H1 (cell line): Measurements from ENCODE around the gene TMEM150B. TPM values are rescaled to one million over a fixed set of nuclear protein-coding genes. Genes with fewer than 3 reads are reported as not detected.

Experiments
- CTCF ChIA-PET: fragments of 300-600 bp; sonication (Branson Sonifier 250); formaldehyde crosslinking; loops from one replicate; lab custom pipeline; 2021; ENCODE audit not compliant: partially characterized antibody; lab: Charles Lee
- POLR2A ChIA-PET: fragments of 300-600 bp; sonication (Branson Sonifier 250); formaldehyde crosslinking; loops from one replicate; lab custom pipeline; 2021; ENCODE audit warnings: inconsistent platforms; ENCODE audit not compliant: partially characterized antibody; lab: Charles Lee
- DNase-seq, 2 experiments: peaks; one replicate each; pipeline versions ENCODE4 v3.0.0 to v3.0.0-alpha.2; 2010 to 2022; ENCODE audit warnings: low spot score in 2 of 2, low read depth in 1 of 2, mixed read lengths in 1 of 2
- FAIRE-seq: peaks from 2 replicates; lab custom pipeline; 2011; peaks lifted over from hg19 to GRCh38; lab: Jason Lieb, UNC
- H2AFZ ChIP-seq: 2 replicates; pipeline ENCODE4 v1.8.1; 2012; ENCODE audit warnings: low read length, inconsistent platforms
- H2AK5ac ChIP-seq: 2 replicates; pipeline ENCODE4 v1.6.1; 2013; ENCODE audit warnings: low read depth, low read length
- H2BK120ac ChIP-seq: replicated peaks from 2 replicates; pipeline ENCODE3; 2013; ENCODE audit warnings: low read depth, low read length, inconsistent platforms
- H2BK12ac ChIP-seq: 2 replicates; pipeline ENCODE4 v1.6.1; 2013; ENCODE audit warnings: low read depth, low read length
- H2BK15ac ChIP-seq: 2 replicates; pipeline ENCODE4 v1.6.1; 2013; ENCODE audit warnings: low read length
- H2BK20ac ChIP-seq: 2 replicates; pipeline ENCODE4 v1.6.1; 2013; ENCODE audit warnings: low read length
- H2BK5ac ChIP-seq: 2 replicates; pipeline ENCODE4 v1.6.1; 2013; ENCODE audit warnings: low read depth, low read length
- H3K14ac ChIP-seq: 2 replicates; pipeline ENCODE4 v1.6.1; 2013; ENCODE audit warnings: inconsistent platforms; ENCODE audit not compliant: insufficient read length
- H3K18ac ChIP-seq: 2 replicates; pipeline ENCODE4 v1.6.1; 2013; ENCODE audit warnings: low read length; ENCODE audit errors: extremely low read depth
- H3K23ac ChIP-seq: 2 replicates; pipeline ENCODE4 v1.6.1; 2013; ENCODE audit warnings: inconsistent platforms; ENCODE audit not compliant: insufficient read length
- H3K23me2 ChIP-seq: 2 replicates; pipeline ENCODE4 v1.6.1; 2013; ENCODE audit warnings: low read depth, low read length
- H3K27ac ChIP-seq: 2 replicates; pipeline ENCODE4 v1.6.1; 2011; ENCODE audit warnings: low read depth, low read length, inconsistent platforms
- H3K27me3 ChIP-seq, 4 experiments: replicated peaks in 1 of 4; 1 replicate in 1 of 4; 2 replicates in 3 of 4; pipeline versions ENCODE4 v1.6.1 to v1.8.1; 2011 to 2013; ENCODE audit warnings: low read length in 3 of 4, mild to moderate bottlenecking in 3 of 4, inconsistent platforms in 2 of 4, mixed read lengths in 2 of 4, moderate library complexity in 1 of 4; ENCODE audit not compliant: control insufficient read depth in 3 of 4, insufficient read depth in 3 of 4; ENCODE audit errors: extremely low read depth in 1 of 4
- H3K36me3 ChIP-seq, 4 experiments: 2 replicates each; pipeline versions ENCODE4 v1.6.1 to v1.8.1; 2011 to 2013; ENCODE audit warnings: mild to moderate bottlenecking in 4 of 4, low read length in 3 of 4, moderate library complexity in 2 of 4, control low read depth in 1 of 4, inconsistent platforms in 1 of 4; ENCODE audit not compliant: insufficient read depth in 4 of 4, control insufficient read depth in 2 of 4
- H3K4ac ChIP-seq: replicated peaks from 2 replicates; pipeline ENCODE3; 2013; ENCODE audit warnings: low read length, low read depth, mixed read lengths, inconsistent platforms; ENCODE audit not compliant: insufficient read length
- H3K4me1 ChIP-seq, 4 experiments: replicated peaks in 1 of 4; 1 replicate in 1 of 4; 2 replicates in 3 of 4; pipeline versions ENCODE4 v1.6.1 to v1.8.1; 2011 to 2013; ENCODE audit warnings: low read length in 3 of 4, inconsistent platforms in 2 of 4, mixed read lengths in 1 of 4; ENCODE audit not compliant: insufficient read depth in 4 of 4, control insufficient read depth in 3 of 4
- H3K4me2 ChIP-seq, 2 experiments: 2 replicates each; pipeline versions ENCODE4 v1.6.1 to v1.8.1; 2011 to 2013; ENCODE audit warnings: low read depth in 2 of 2, low read length in 2 of 2, control low read depth in 1 of 2, inconsistent platforms in 1 of 2, mild to moderate bottlenecking in 1 of 2; ENCODE audit not compliant: insufficient read depth in 1 of 2
- H3K4me3 ChIP-seq, 4 experiments: fragments of 200-600, 300-600 bp in 1 of 4; sonication (generic), shearing (Covaris generic), sonication (Bioruptor Twin) in 1 of 4; 2 replicates each; pipeline versions ENCODE4 v1.5.1 to v1.8.1; 2011 to 2016; ENCODE audit warnings: low read length in 4 of 4, low read depth in 3 of 4, control low read depth in 2 of 4, inconsistent platforms in 2 of 4, mild to moderate bottlenecking in 2 of 4, mixed read lengths in 1 of 4, moderate library complexity in 1 of 4; ENCODE audit not compliant: insufficient read depth in 2 of 4; ENCODE audit errors: extremely low read depth in 1 of 4
- H3K56ac ChIP-seq: replicated peaks from 2 replicates; pipeline ENCODE3; 2013; ENCODE audit warnings: low read depth, mild to moderate bottlenecking, mixed read lengths, low read length, inconsistent platforms; ENCODE audit not compliant: insufficient read length
- H3K79me1 ChIP-seq: 2 replicates; pipeline ENCODE4 v1.6.1; 2013; ENCODE audit warnings: low read depth, low read length, control low read depth
- H3K79me2 ChIP-seq, 2 experiments: 2 replicates each; pipeline versions ENCODE4 v1.6.1 to v1.8.1; 2012 to 2013; ENCODE audit warnings: low read length in 2 of 2, mild to moderate bottlenecking in 2 of 2, inconsistent platforms in 1 of 2; ENCODE audit not compliant: insufficient read depth in 2 of 2, control insufficient read depth in 1 of 2
- H3K9ac ChIP-seq, 4 experiments: replicated peaks in 1 of 4; 1 replicate in 1 of 4; 2 replicates in 3 of 4; pipeline versions ENCODE4 v1.6.1 to v1.8.1; 2011 to 2013; ENCODE audit warnings: low read depth in 3 of 4, low read length in 3 of 4, control low read depth in 2 of 4, mild to moderate bottlenecking in 2 of 4, moderate library complexity in 2 of 4, inconsistent platforms in 1 of 4; ENCODE audit errors: extremely low read depth in 1 of 4
- H3K9me3 ChIP-seq, 2 experiments: 2 replicates each; pipeline versions ENCODE4 v1.6.1 to v1.8.1; 2012 to 2013; ENCODE audit warnings: mild to moderate bottlenecking in 2 of 2, moderate library complexity in 2 of 2, control low read depth in 1 of 2, inconsistent platforms in 1 of 2, low read depth in 1 of 2, low read length in 1 of 2, mixed read lengths in 1 of 2; ENCODE audit not compliant: insufficient read depth in 2 of 2
- H4K20me1 ChIP-seq, 2 experiments: replicated peaks in 1 of 2; 2 replicates each; pipeline versions ENCODE3 to v1.8.1; 2011 to 2013; ENCODE audit warnings: inconsistent platforms in 2 of 2, low read length in 2 of 2, mild to moderate bottlenecking in 1 of 2; ENCODE audit not compliant: insufficient read depth in 2 of 2, control insufficient read depth in 1 of 2
- H4K5ac ChIP-seq: 2 replicates; pipeline ENCODE4 v1.6.1; 2013; ENCODE audit warnings: low read length, low read depth, mixed read lengths, inconsistent platforms; ENCODE audit not compliant: insufficient read length
- H4K8ac ChIP-seq: 2 replicates; pipeline ENCODE4 v1.8.0; 2013; ENCODE audit warnings: mild to moderate bottlenecking, moderate library complexity, low read length, inconsistent platforms; ENCODE audit not compliant: insufficient read depth; ENCODE audit errors: extremely low read depth
- H4K91ac ChIP-seq: replicated peaks from 2 replicates; pipeline ENCODE3; 2013; ENCODE audit warnings: low read length, mixed read lengths, inconsistent platforms; ENCODE audit not compliant: insufficient read length
- CTBP2 ChIP-seq: IDR thresholded peaks from 2 replicates; pipeline ENCODE4 v1.7.0; 2011; ENCODE audit warnings: borderline replicate concordance, mild to moderate bottlenecking, moderate library complexity, mixed read lengths, low read length; ENCODE audit not compliant: insufficient read depth, insufficient read length
- CTCF ChIP-seq, 3 experiments: IDR thresholded peaks; 1 replicate in 2 of 3; 2 replicates in 1 of 3; pipeline versions ENCODE4 v1.5.1 to v1.6.1; 2011; ENCODE audit warnings: low read length in 3 of 3, mild to moderate bottlenecking in 3 of 3, inconsistent platforms in 2 of 3, low read depth in 1 of 3, moderate library complexity in 1 of 3; ENCODE audit not compliant: insufficient read depth in 1 of 3; ENCODE audit errors: control extremely low read depth in 1 of 3
- HDAC6 ChIP-seq: IDR thresholded peaks from one replicate; pipeline ENCODE4 v1.7.1; 2012; ENCODE audit warnings: low read depth, mild to moderate bottlenecking, inconsistent platforms, low read length, moderate library complexity
- KDM4A ChIP-seq: IDR thresholded peaks from one replicate; pipeline ENCODE4 v1.7.1; 2012; ENCODE audit warnings: low read depth, mild to moderate bottlenecking, moderate library complexity, low read length, inconsistent platforms; ENCODE audit not compliant: severe bottlenecking
- MAX ChIP-seq: IDR thresholded peaks from 2 replicates; pipeline ENCODE4 v1.6.1; 2012; ENCODE audit warnings: inconsistent platforms
- NRF1 ChIP-seq: IDR thresholded peaks from 2 replicates; pipeline ENCODE4 v1.6.1; 2011; ENCODE audit warnings: mild to moderate bottlenecking, low read depth, low read length, improper control_type of control experiment
- SP1 ChIP-seq: IDR thresholded peaks from 2 replicates; pipeline ENCODE4 v1.6.1; 2011; ENCODE audit warnings: low read depth, low read length
- SUZ12 ChIP-seq: fragments of 200-600 bp; sonication (generic); IDR thresholded peaks from 2 replicates; pipeline ENCODE4 v1.6.1; 2012; ENCODE audit warnings: mild to moderate bottlenecking, inconsistent platforms, low read length, moderate library complexity, mixed read lengths
- YY1 ChIP-seq: IDR thresholded peaks from 2 replicates; pipeline ENCODE4 v1.6.1; 2011; ENCODE audit warnings: low read depth, mild to moderate bottlenecking, low read length
- WGBS, 2 experiments: shearing (Covaris generic) in 1 of 2; methylation state at CpG; one replicate each; pipeline versions ENCODE4 v1.1.6 to v1.1.7; 2013 to 2015; ENCODE audit warnings: low lambda C conversion rate in 2 of 2, mixed read lengths in 2 of 2, inconsistent platforms in 1 of 2, low coverage in 1 of 2, missing lambda C conversion rate in 1 of 2; ENCODE audit not compliant: insufficient replicate concordance in 2 of 2, insufficient coverage in 1 of 2, insufficient read length in 1 of 2; ENCODE audit errors: extremely low coverage in 1 of 2, missing lambda C conversion rate in 1 of 2; 5-methylcytosine and 5-hydroxymethylcytosine counted together
- polyA plus RNA-seq, 7 experiments: library from polyadenylated mRNA; depleted of rRNA in 3 of 7; stranded (reverse) in 5 of 7; unstranded in 2 of 7; fragments of >200 nt in 5 of 7; fragments of 200-250 nt in 2 of 7; gene quantifications; 1 replicate in 5 of 7; 2 replicates in 1 of 7; 4 replicates in 1 of 7; pipeline versions ENCODE4 v1.2.1 to v1.2.3, GENCODE V29; 2011 to 2013; ENCODE audit warnings: missing spikeins in 2 of 7, mixed read lengths in 2 of 7
- total RNA-seq: library from RNA; stranded (reverse); fragmentation: NEBNext Ultra II Directional; extraction: Animal tissue kit (Norgen Biotek cat#: 25700); gene quantifications from 2 replicates; pipeline ENCODE4 v1.2.1, GENCODE V29; 2021

Gene TMEM150B
- total and polyA plus RNA-seq, 2 of the 8 experiments (the other 6 are each of a cell fraction or from before 2014, with no cell fraction given) = 0.41 to 0.91 TPM

- Histone ChIP-seq H3K18ac (no peak overlapping the region), H3K23ac (no peak overlapping the region), H2BK20ac (no peak overlapping the region), H2BK12ac (no peak overlapping the region), H3K9ac (no peak overlapping the region), H3K27me3 (peaks cover 4 to 28% (median 25%) of the 10 kb centered on the region in 4 experiments), H3K79me2 (no peaks in the 10 kb centered on the region), H3K27ac (no peak overlapping the region), H4K5ac (no peak overlapping the region), H2AK5ac (no peak overlapping the region), H3K9me3 (no peaks in the 10 kb centered on the region), H2AFZ (no peak overlapping the region), H3K4ac (no peak overlapping the region), H3K79me1 (no peaks in the 10 kb centered on the region), H2BK15ac (no peak overlapping the region), H3K36me3 (no peaks in the 10 kb centered on the region), H2BK120ac (no peak overlapping the region), H3K14ac (no peak overlapping the region), H3K4me2 (no peak overlapping the region), H4K91ac (no peak overlapping the region), H3K4me3 (no peak overlapping the region), H3K4me1 (peaks cover 0 to 23% (median 17%) of the 10 kb centered on the region in 4 experiments; a peak in 6 of 7 replicates), H2BK5ac (no peak overlapping the region), H4K20me1 (no peaks in the 10 kb centered on the region), H4K8ac (peak overlapping the region; percentile 41), H3K56ac (no peak overlapping the region), H3K23me2 (peaks cover 9% of the 10 kb centered on the region; the same call in 1 of the 2 replicates)
- DNase-seq (no peak), FAIRE-seq (no peak)
- TF ChIP-seq HDAC6 = no peak
- no peak for TF ChIP-seq SUZ12
- TF ChIP-seq NRF1 = no peak
- TF ChIP-seq CTBP2 = no peak
- no peak for TF ChIP-seq MAX
- no peak for TF ChIP-seq KDM4A
- no peak for TF ChIP-seq CTCF (IDR thresholded peaks at IDR 0.05; ENCODE audit: control extremely low read depth in 1 of 3, insufficient read depth in 1 of 3, low read depth in 1 of 3, low read length in 3 of 3)
- TF ChIP-seq SP1 = no peak
- no peak for TF ChIP-seq YY1
- WGBS, 2 experiments = 86% methylated on average over 12 of the region's 19 CpGs; no CpG with 5 or more reads in 1 of the 2 experiments
- ChIA-PET POLR2A (interaction anchor here (0.6 to 1.6 kb wide), 9 partner anchors 9 to 86 kb away, joined by 3 to 9 read pairs (median 3); partner anchors contain the start of genes HSPBP1, TMEM190, TMEM238 and UBE2S), CTCF (interaction anchor here (0.5 to 1.6 kb wide), 7 partner anchors 10 to 187 kb away, joined by 3 to 9 read pairs (median 4); no protein-coding TSS in a partner anchor)
These were observed 40.8 kb upstream of the TMEM150B start for GRCh38 chr19:55365964-55366363.
